Spleen (tissue), 11 donors: ENCODE data around the gene CTXN1. TPM values are rescaled to one million over a fixed set of nuclear protein-coding genes. Genes with fewer than 3 reads are reported as not detected.

Experiments used
- DNase-seq: peaks from one replicate; pipeline ENCODE4 v3.0.0-alpha.2; 2020
- H3K27ac ChIP-seq, 8 donors: fragments of 200-600 bp; sonication (generic) in 7 of 8; 1 replicate in 4 of 8; 2 replicates in 4 of 8; pipeline versions ENCODE4 v1.5.0 to v1.8.0; 2016 to 2021; ENCODE audit warnings: inconsistent platforms in 4 of 8, mild to moderate bottlenecking in 4 of 8, moderate library complexity in 1 of 8
- H3K27me3 ChIP-seq, 7 donors: fragments of 200-600 bp; sonication (generic) in 6 of 7; replicated peaks in 1 of 7; 1 replicate in 4 of 7; 2 replicates in 3 of 7; pipeline versions ENCODE4 v1.5.0 to v1.8.0; 2016 to 2021; ENCODE audit warnings: inconsistent platforms in 3 of 7, mild to moderate bottlenecking in 1 of 7
- H3K36me3 ChIP-seq, 6 donors: fragments of 200-600 bp; sonication (generic) in 5 of 6; 1 replicate in 4 of 6; 2 replicates in 2 of 6; pipeline versions ENCODE4 v1.5.0 to v1.8.0; 2016 to 2021; ENCODE audit warnings: inconsistent platforms in 2 of 6
- H3K4me1 ChIP-seq, 6 donors: fragments of 200-600 bp; sonication (generic) in 5 of 6; 1 replicate in 3 of 6; 2 replicates in 3 of 6; pipeline versions ENCODE4 v1.5.0 to v1.8.0; 2016 to 2021; ENCODE audit warnings: inconsistent platforms in 3 of 6
- H3K4me3 ChIP-seq, 8 donors: fragments of 200-600 bp; sonication (generic) in 7 of 8; 1 replicate in 4 of 8; 2 replicates in 4 of 8; pipeline versions ENCODE4 v1.5.0 to v1.8.0; 2016 to 2021; ENCODE audit warnings: inconsistent platforms in 4 of 8, mild to moderate bottlenecking in 4 of 8, moderate library complexity in 2 of 8
- H3K9me3 ChIP-seq, 8 donors: fragments of 200-600 bp; sonication (generic) in 7 of 8; 1 replicate in 4 of 8; 2 replicates in 4 of 8; pipeline versions ENCODE4 v1.5.0 to v1.8.0; 2016 to 2021; ENCODE audit warnings: inconsistent platforms in 4 of 8
- CTCF ChIP-seq, 11 experiments: fragments of 200-600 bp in 7 of 11; fragments of 450-650 bp in 4 of 11; sonication (generic) in 4 of 11; IDR thresholded peaks in 8 of 11; conservative IDR thresholded peaks in 3 of 11; 1 replicate in 7 of 11; 2 replicates in 4 of 11; pipeline versions ENCODE4 v1.4.0 to v1.8.0; 2016 to 2021; ENCODE audit warnings: antibody characterized with exemption in 11 of 11, inconsistent platforms in 4 of 11, mild to moderate bottlenecking in 1 of 11
- POLR2A ChIP-seq, 3 donors: fragments of 450-650 bp; IDR thresholded peaks; one replicate each; pipeline ENCODE4 v1.5.1; 2017; ENCODE audit warnings: antibody characterized with exemption in 3 of 3, mild to moderate bottlenecking in 1 of 3
- POLR2AphosphoS5 ChIP-seq, 3 donors: sonication (generic); formaldehyde crosslinking; IDR thresholded peaks; one replicate each; pipeline ENCODE4 v1.5.1; 2017; ENCODE audit warnings: antibody characterized with exemption in 3 of 3
- WGBS, 5 donors: extraction: QIAGEN DNeasy Blood & Tissue Kit in 3 of 5; methylation state at CpG; one replicate each; pipeline versions ENCODE4 v1.1.5 to v1.1.7; 2013 to 2018; 5-methylcytosine and 5-hydroxymethylcytosine counted together
- intact Hi-C: fragments of 100-400 bp; cut with DNase I; formaldehyde crosslinking; loops from one replicate; pipeline ENCODE4 v1.15.0; 2023; ENCODE audit warnings: low total_unique reads
- polyA plus RNA-seq, 3 donors: library from polyadenylated mRNA; stranded (reverse); fragments of 200-250 nt; gene quantifications; one replicate each; pipeline ENCODE4 v1.2.1, GENCODE V29; 2013
- total RNA-seq, 7 donors: library from RNA; depleted of rRNA in 3 of 7; stranded (reverse); fragments of >200 nt in 3 of 7; fragmentation: NEBNext Ultra II Directional in 4 of 7; extraction: Animal tissue kit (Norgen Biotek cat#: 25700) in 4 of 7; gene quantifications; one replicate each; pipeline versions ENCODE4 v1.1.0 to v1.2.1, GENCODE V29; 2016 to 2021
- donor health status: healthy with polysubstance abuse.
- donor health status: DM: no; HTN: no; CAD: no; lungs with moderate emphysema.
- donor health status: DM: no; HTN: no; CAD: no.
- donor health status: Bipolar disorder and iron deficiency.
- donor health status: healthy.
- donor health status: DM: no; HTN: no; CAD: no.
- donor health status: DM: yes; HTN: yes; CAD: no.

Gene CTXN1
- total and polyA plus RNA-seq, 10 donors = 0.11 to 4.4 (median 2.0) TPM

DNA sequence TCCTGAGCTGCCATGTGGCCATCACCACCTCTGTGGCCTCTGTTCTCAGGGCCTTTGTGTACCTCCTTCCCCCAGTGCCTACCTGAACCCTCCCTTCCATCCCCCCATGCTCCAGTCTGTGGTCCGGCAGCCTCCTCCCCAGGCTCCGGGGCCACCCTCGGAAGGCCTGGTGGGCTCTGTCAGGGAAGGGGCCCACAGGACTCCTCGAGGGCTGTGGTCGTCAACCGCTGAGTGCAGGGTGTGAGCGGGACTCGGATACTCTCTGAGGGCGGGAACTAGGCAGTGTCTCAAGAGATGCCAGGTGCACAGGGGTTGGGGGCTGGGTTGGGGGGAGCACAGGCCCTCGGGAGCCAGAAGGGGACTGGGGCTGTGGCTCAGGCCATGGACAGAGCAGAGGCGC lies 18.4 kb downstream of the CTXN1 start:
- Histone ChIP-seq H3K4me3 (no peak overlapping the region), H3K36me3 (peaks cover 0 to 77% (median 40%) of the 10 kb centered on the region in 6 donors), H3K4me1 (peaks cover 14 to 82% (median 53%) of the 10 kb centered on the region in 6 donors), H3K27ac (no peak overlapping the region), H3K9me3 (no peaks in the 10 kb centered on the region), H3K27me3 (no peaks in the 10 kb centered on the region)
- TF ChIP-seq CTCF (IDR thresholded peaks at IDR 0.05 in 8 of 11, conservative IDR thresholded peaks at IDR 0.05 in 3 of 11) (no peak), POLR2AphosphoS5 (IDR thresholded peaks at IDR 0.05) (peak in 1 of 3 donors; percentile 19)
- 88 to 94% (median 92%) methylated on average over 11 of the region's 11 CpGs for WGBS, 5 donors
- DNase-seq = no peak
- intact Hi-C loops = no loop called here

- intact Hi-C loops = no loop called here
- DNase-seq = peak; percentile 78
- Histone ChIP-seq H3K4me1 (peaks cover 14 to 85% (median 53%) of the 10 kb centered on the region in 6 donors), H3K9me3 (no peaks in the 10 kb centered on the region), H3K27me3 (no peaks in the 10 kb centered on the region), H3K27ac (no peak overlapping the region), H3K36me3 (peaks cover 0 to 72% (median 36%) of the 10 kb centered on the region in 6 donors), H3K4me3 (no peak overlapping the region)
- 92 to 96% (median 93%) methylated on average over 19 of the region's 19 CpGs for WGBS, 5 donors
- TF ChIP-seq POLR2AphosphoS5 (IDR thresholded peaks at IDR 0.05) (peak in 2 of 3 donors; percentile 44 to 71), POLR2A (IDR thresholded peaks at IDR 0.05) (no peak)
These were observed 18.8 kb downstream of the CTXN1 start for GRCh38 chr19:7907122-7907521.

GRCh38 chr19:7905859-7906258 lies 20.1 kb downstream of the CTXN1 start:
- peaks cover 0 to 60% (median 23%) of the 10 kb centered on the region in 6 donors for H3K36me3 ChIP-seq
- H3K9me3 ChIP-seq = no peaks in the 10 kb centered on the region
- TF ChIP-seq POLR2AphosphoS5 (IDR thresholded peaks at IDR 0.05) = no peak
- TF ChIP-seq POLR2A (IDR thresholded peaks at IDR 0.05) = no peak
- TF ChIP-seq CTCF (IDR thresholded peaks at IDR 0.05 in 8 of 11, conservative IDR thresholded peaks at IDR 0.05 in 3 of 11) = no peak
- intact Hi-C loops = no loop called here
- DNase-seq = peak; percentile 75
- no peak overlapping the region for H3K27ac ChIP-seq
- H3K4me3 ChIP-seq = no peak overlapping the region
- WGBS, 5 donors = 87 to 96% (median 91%) methylated on average over 10 of the region's 10 CpGs
- peaks cover 14 to 72% (median 51%) of the 10 kb centered on the region in 6 donors for H3K4me1 ChIP-seq
- no peaks in the 10 kb centered on the region for H3K27me3 ChIP-seq

GRCh38 chr19:7905268-7905667 lies 20.7 kb downstream of the CTXN1 start:
- peaks cover 0 to 4% (median 0%) of the 10 kb centered on the region in 7 donors for H3K27me3 ChIP-seq
- peaks cover 0 to 54% (median 17%) of the 10 kb centered on the region in 6 donors for H3K36me3 ChIP-seq
- intact Hi-C loops = no loop called here
- whole genome bisulfite sequencing, 5 donors = 75 to 85% (median 83%) methylated on average over 10 of the region's 10 CpGs
- peak overlapping the region in 1 of 8 donors; percentile 94 for H3K27ac ChIP-seq
- TF ChIP-seq POLR2AphosphoS5 (IDR thresholded peaks at IDR 0.05) (no peak), CTCF (IDR thresholded peaks at IDR 0.05 in 8 of 11, conservative IDR thresholded peaks at IDR 0.05 in 3 of 11) (no peak), POLR2A (IDR thresholded peaks at IDR 0.05) (no peak)
- peaks cover 14 to 67% (median 51%) of the 10 kb centered on the region in 6 donors for H3K4me1 ChIP-seq
- no peaks in the 10 kb centered on the region for H3K9me3 ChIP-seq
- peak; percentile 81 for DNase-seq
- H3K4me3 ChIP-seq = peak overlapping the region in 4 of 8 donors; percentile 72 to 89 (median 76)
